ENCODE data around the gene IGF2BP2. TPM values are rescaled to one million over a fixed set of nuclear protein-coding genes. Genes with fewer than 3 reads are reported as not detected.

IGF2BP2 gene
- total and polyA plus RNA-seq, 2 of the 8 experiments (the other 6 are each of a cell fraction or from before 2014, with no cell fraction given) = 7.4 to 121 TPM

GRCh38 chr3:185778094-185778493 is 46.7 kb downstream of the IGF2BP2 start (continued):
- TF ChIP-seq CHD7 (IDR thresholded peaks at IDR 0.05; ENCODE audit: insufficient replicate concordance, low read length) (no peak), MAX (IDR thresholded peaks at IDR 0.05) (no peak)

Measured in H1 (cell line).